ENCODE data around the gene MEOX2.

GRCh38 chr7:15692501-15693020 is 6.1 kb upstream of the MEOX2 start:
- TF ChIP-seq, protein P1, sequence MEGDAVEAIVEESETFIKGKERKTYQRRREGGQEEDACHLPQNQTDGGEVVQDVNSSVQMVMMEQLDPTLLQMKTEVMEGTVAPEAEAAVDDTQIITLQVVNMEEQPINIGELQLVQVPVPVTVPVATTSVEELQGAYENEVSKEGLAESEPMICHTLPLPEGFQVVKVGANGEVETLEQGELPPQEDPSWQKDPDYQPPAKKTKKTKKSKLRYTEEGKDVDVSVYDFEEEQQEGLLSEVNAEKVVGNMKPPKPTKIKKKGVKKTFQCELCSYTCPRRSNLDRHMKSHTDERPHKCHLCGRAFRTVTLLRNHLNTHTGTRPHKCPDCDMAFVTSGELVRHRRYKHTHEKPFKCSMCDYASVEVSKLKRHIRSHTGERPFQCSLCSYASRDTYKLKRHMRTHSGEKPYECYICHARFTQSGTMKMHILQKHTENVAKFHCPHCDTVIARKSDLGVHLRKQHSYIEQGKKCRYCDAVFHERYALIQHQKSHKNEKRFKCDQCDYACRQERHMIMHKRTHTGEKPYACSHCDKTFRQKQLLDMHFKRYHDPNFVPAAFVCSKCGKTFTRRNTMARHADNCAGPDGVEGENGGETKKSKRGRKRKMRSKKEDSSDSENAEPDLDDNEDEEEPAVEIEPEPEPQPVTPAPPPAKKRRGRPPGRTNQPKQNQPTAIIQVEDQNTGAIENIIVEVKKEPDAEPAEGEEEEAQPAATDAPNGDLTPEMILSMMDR (optimal IDR thresholded peaks at IDR 0.05 in 1 of 3, IDR thresholded peaks at IDR 0.05 in 1 of 3, conservative IDR thresholded peaks at IDR 0.05 in 1 of 3; ENCODE audit: extremely low read depth in 1 of 3, insufficient read depth in 2 of 3, low read length in 3 of 3): no peak
- no peak for TF ChIP-seq EZH2 (IDR thresholded peaks at IDR 0.05; ENCODE audit: low read length)
